ENCODE data around the gene AAK1. TPM values are rescaled to one million over a fixed set of nuclear protein-coding genes. Genes with fewer than 3 reads are reported as not detected.

The AAK1 gene
- total and polyA plus RNA-seq, 2 of the 13 experiments (the other 11 are each of a cell fraction or from before 2014, with no cell fraction given) = 9.8 to 10.3 TPM

DNA sequence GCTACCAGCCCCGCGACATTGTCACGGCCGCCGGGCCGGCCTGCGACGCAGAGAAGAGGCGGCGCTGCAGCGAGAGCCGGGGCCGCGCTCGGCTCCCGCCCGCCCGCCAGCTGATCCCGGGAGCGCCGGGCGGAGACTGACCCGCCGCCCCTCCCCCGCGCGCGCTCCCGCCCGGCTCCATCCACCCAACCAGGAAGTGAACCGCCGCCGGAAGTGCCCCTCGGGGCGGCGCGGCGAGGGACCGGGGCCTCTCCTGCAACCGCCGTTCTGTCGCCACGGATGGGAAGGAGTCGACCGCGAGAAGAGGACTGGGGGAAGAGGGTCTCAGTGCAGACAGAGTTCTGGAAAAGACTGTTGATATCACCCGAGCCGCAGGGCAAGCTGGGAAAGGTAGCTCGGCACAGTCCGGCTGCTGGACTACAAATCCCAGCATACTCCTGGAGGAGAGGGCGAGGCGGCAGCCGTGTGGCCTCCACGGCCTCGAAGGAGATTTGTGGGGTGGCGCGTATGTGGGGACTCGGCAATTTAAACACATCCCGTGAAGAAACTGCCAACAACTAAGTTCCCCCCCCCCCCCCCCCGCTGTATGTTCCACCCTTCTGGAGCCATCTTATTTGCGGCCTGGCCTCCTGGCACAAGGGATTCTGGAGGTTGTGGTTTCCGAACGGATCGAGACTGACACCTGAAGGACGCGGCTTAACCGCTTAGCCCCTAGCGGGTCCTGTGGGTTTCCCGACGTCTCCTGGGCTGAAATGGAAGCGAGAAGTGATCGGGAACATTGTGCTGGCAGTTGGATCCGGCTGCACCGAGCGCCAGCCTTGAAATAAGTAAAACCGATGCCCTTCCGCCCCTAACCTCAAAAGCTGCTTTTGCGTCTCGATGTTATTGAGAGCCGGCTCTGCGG lies at the start of gene AAK1 (continued):
- TF ChIP-seq LCORL (IDR thresholded peaks at IDR 0.05) (no peak), LCORL (CRISPR knock-in tag; IDR thresholded peaks at IDR 0.05) (peak; percentile 65; the same call in 1 of the 2 replicates), ATF6 (CRISPR knock-in tag; conservative IDR thresholded peaks at IDR 0.05) (no peak), SNAI1 (CRISPR knock-in tag; IDR thresholded peaks at IDR 0.05; ENCODE audit: borderline replicate concordance) (peak; percentile 94; the same call in 1 of the 2 replicates), ZFYVE20 (CRISPR knock-in tag; IDR thresholded peaks at IDR 0.05; ENCODE audit: borderline replicate concordance, low read depth) (no peak), U2AF2 (IDR thresholded peaks at IDR 0.05; ENCODE audit: low read depth, low read length) (no peak)

GRCh38 chr2:69692424-69692823 lies 48.9 kb upstream of the AAK1 start:
- no peaks in the 10 kb centered on the region for H3K9me3 ChIP-seq (ENCODE audit: low read length)
- H3K4me2 ChIP-seq (ENCODE audit: low read depth, low read length) = no peak overlapping the region
- peaks cover 34% of the 10 kb centered on the region for H3K4me1 ChIP-seq (ENCODE audit: insufficient read depth, low read length)
- ChIA-PET CTCF (ENCODE audit: low intra/inter-chr PET ratio, low total read pairs) (no interaction called here), POLR2A (no interaction called here)
- no peak overlapping the region for H3K4me3 ChIP-seq (replicated peaks in 1 of 3; ENCODE audit: insufficient read depth in 1 of 3, low read depth in 2 of 3, low read length in 3 of 3)
- no peaks in the 10 kb centered on the region for H3K36me3 ChIP-seq (replicated peaks in 1 of 2; ENCODE audit: control insufficient read depth in 1 of 2, insufficient read depth in 2 of 2, low read length in 2 of 2)
- H2AFZ ChIP-seq (ENCODE audit: low read length) = no peak overlapping the region
- DNase-seq (ENCODE audit: low spot score) (no peak), ATAC-seq (no peak), FAIRE-seq (no peak)
- intact Hi-C loops (cut with micrococcal nuclease; ENCODE audit: unreplicated experiment) = no loop called here
- 62% methylated on average over 2 of the region's 2 CpGs for WGBS (ENCODE audit: low lambda C conversion rate)
- BruUV-seq (replicated peaks) = no TSS peak
- H3K79me2 ChIP-seq (ENCODE audit: insufficient read depth, low read length) = no peaks in the 10 kb centered on the region
- no peak overlapping the region for H3K27ac ChIP-seq (ENCODE audit: extremely low read length, insufficient read depth, low read length)
- H4K20me1 ChIP-seq (ENCODE audit: insufficient read depth, low read length) = no peaks in the 10 kb centered on the region
- in situ Hi-C loops (cut with HindIII; ENCODE audit: extremely low pct_ligation_motif_present, low pct_unique_long_range_greater_than_20kb) = no loop called here
- peaks cover 0 to 5% of the 10 kb centered on the region in 2 experiments; a peak in 2 of 5 replicates for H3K27me3 ChIP-seq (ENCODE audit: control insufficient read depth in 1 of 2, insufficient read depth in 2 of 2, low read length in 2 of 2)
- no peak overlapping the region for H3K9ac ChIP-seq (ENCODE audit: insufficient read depth, low read depth, low read length)
- TF ChIP-seq ZNF484 (CRISPR knock-in tag; IDR thresholded peaks at IDR 0.05; ENCODE audit: borderline replicate concordance, low read depth) (no peak), ZNF761 (CRISPR knock-in tag; conservative IDR thresholded peaks at IDR 0.05) (no peak), SIX1 (CRISPR knock-in tag; IDR thresholded peaks at IDR 0.05; ENCODE audit: borderline replicate concordance) (no peak), SP2 (CRISPR knock-in tag; IDR thresholded peaks at IDR 0.05) (no peak), ATF7 (IDR thresholded peaks at IDR 0.05) (no peak), ATF7 (CRISPR knock-in tag; IDR thresholded peaks at IDR 0.05) (no peak), ZNF703 (CRISPR knock-in tag; IDR thresholded peaks at IDR 0.05; ENCODE audit: borderline replicate concordance) (no peak), PAF1 (CRISPR knock-in tag; IDR thresholded peaks at IDR 0.05) (no peak), ARNTL (CRISPR knock-in tag; IDR thresholded peaks at IDR 0.05) (no peak), AHDC1 (CRISPR knock-in tag; IDR thresholded peaks at IDR 0.05; ENCODE audit: borderline replicate concordance) (no peak)
